Measurements from ENCODE around the gene PTBP2.

- TF ChIP-seq POLR2AphosphoS5 (IDR thresholded peaks at IDR 0.05): no peak
- no peak for TF ChIP-seq CTCF (IDR thresholded peaks at IDR 0.05)
- no peak for TF ChIP-seq POLR2A (IDR thresholded peaks at IDR 0.05)
- TF ChIP-seq EP300 (IDR thresholded peaks at IDR 0.05; ENCODE audit: low read depth): no peak
Observed at GRCh38 chr1:96843601-96844000, 122.0 kb downstream of the PTBP2 start.

All from transverse colon (tissue), 4 donors.